ENCODE measurements around the gene EXOC3L4. TPM values are rescaled to one million over a fixed set of nuclear protein-coding genes. Genes with fewer than 3 reads are reported as not detected.

EXOC3L4 gene
- total RNA-seq, 1 donor, result not detected

DNA sequence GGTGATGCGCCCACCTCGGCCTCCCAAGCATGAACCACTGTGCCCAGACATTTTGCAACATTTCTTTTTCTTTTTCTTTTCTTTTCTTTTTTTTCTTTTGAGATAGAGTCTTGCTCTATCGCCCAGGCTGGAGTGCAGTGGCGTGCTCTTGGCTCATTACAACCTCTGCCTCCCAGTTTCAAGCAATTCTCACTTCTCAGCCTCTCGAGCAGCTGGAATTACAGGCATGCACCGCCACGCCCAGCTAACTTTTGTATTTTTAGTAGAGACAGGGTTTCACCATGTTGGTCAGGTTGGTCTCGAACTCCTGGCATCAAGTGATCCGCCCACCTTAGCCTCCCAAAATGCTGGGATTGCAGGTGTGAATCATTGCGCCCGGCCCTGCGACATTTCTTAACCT lies 29.5 kb upstream of the EXOC3L4 start:
- TF ChIP-seq, protein P1, sequence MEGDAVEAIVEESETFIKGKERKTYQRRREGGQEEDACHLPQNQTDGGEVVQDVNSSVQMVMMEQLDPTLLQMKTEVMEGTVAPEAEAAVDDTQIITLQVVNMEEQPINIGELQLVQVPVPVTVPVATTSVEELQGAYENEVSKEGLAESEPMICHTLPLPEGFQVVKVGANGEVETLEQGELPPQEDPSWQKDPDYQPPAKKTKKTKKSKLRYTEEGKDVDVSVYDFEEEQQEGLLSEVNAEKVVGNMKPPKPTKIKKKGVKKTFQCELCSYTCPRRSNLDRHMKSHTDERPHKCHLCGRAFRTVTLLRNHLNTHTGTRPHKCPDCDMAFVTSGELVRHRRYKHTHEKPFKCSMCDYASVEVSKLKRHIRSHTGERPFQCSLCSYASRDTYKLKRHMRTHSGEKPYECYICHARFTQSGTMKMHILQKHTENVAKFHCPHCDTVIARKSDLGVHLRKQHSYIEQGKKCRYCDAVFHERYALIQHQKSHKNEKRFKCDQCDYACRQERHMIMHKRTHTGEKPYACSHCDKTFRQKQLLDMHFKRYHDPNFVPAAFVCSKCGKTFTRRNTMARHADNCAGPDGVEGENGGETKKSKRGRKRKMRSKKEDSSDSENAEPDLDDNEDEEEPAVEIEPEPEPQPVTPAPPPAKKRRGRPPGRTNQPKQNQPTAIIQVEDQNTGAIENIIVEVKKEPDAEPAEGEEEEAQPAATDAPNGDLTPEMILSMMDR (IDR thresholded peaks at IDR 0.05; ENCODE audit: insufficient read depth, low read length), result no peak
- no peak overlapping the region for H3K4me3 ChIP-seq (ENCODE audit: low read depth, low read length)
- no peak for DNase-seq (ENCODE audit: low read depth)

DNA sequence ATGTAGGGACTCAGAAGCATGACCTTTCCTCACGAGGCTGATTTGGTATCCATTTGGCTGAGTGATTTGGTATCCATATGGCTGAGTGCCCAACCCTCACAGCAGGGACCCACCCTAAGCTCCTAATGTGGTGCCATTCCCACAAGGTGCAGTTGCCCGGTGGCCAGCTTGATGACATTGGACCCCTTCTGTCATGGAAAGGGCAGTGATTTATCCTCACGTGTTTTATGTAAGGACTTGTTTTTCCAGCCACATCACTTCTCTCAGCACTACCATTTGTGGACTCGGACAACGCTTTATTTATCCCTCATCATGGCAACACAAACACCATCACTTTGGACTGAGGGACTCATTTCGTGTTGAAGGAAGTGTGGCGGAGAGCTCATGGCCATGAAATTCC lies 28.7 kb upstream of the EXOC3L4 start:
- DNase-seq (ENCODE audit: low read depth), result no peak
- no peak overlapping the region for H3K4me3 ChIP-seq (ENCODE audit: low read depth, low read length)
- TF ChIP-seq, protein P1 (IDR thresholded peaks at IDR 0.05; ENCODE audit: insufficient read depth, low read length), result no peak

DNA sequence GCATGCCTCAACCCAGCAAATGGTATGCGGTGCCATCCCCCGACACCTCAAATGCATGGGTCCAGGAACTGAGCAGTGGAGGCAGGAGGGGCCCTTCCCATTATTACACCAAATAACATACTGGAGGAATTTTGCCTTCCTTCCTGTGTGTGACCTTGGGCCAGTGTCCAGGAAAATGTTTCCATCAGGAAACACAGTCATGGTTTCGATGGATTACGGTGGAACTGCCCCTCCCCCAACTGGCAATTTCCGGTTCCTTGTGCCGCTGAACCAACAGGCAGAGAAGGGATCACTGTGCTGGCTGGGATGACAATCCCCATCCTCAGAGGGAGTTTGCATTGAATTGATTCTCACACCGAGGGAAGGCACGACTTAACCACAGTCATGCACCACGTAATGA lies 28.1 kb upstream of the EXOC3L4 start:
- TF ChIP-seq, protein P1 (IDR thresholded peaks at IDR 0.05; ENCODE audit: insufficient read depth, low read length), result no peak
- DNase-seq (ENCODE audit: low read depth), result no peak
- H3K4me3 ChIP-seq (ENCODE audit: low read depth, low read length), result no peak overlapping the region

DNA sequence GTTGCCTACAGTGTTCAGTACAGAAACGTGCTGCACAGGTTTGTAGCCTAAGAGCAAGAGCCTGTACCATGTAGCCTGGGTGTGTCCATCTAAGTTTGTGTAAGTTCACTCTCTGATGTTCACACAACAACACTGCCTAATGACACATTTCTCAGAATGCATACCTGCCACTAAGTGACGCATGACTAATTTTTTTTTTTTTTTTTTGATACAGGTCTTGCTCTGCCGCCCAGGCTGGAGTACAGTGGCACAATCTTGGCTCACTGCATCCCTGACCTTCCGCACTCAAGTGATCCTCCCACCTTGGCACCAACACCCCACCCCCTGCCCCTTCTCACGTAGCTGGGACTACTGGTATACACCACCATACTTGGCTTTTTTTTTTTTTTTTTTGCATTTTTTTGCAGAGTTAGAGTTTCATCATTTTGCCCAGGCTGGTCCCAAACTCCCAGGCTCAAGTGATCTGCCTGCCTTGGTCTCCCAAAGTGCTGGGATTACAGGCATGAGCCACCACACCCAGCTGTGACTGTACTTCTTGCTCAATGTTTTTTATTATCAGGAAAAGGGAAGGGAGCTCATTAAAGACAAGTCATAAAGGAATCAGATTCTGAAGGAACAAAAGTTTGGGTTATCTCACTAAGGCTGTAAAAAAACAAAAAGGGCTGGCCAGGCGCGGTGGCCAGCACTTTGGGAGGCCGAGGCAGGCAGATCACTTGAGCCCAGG lies 27.1 kb upstream of the EXOC3L4 start:
- H3K4me3 ChIP-seq (ENCODE audit: low read depth, low read length), result no peak overlapping the region
- TF ChIP-seq, protein P1 (IDR thresholded peaks at IDR 0.05; ENCODE audit: insufficient read depth, low read length), result no peak
- DNase-seq (ENCODE audit: low read depth), result peak; percentile 91

DNA sequence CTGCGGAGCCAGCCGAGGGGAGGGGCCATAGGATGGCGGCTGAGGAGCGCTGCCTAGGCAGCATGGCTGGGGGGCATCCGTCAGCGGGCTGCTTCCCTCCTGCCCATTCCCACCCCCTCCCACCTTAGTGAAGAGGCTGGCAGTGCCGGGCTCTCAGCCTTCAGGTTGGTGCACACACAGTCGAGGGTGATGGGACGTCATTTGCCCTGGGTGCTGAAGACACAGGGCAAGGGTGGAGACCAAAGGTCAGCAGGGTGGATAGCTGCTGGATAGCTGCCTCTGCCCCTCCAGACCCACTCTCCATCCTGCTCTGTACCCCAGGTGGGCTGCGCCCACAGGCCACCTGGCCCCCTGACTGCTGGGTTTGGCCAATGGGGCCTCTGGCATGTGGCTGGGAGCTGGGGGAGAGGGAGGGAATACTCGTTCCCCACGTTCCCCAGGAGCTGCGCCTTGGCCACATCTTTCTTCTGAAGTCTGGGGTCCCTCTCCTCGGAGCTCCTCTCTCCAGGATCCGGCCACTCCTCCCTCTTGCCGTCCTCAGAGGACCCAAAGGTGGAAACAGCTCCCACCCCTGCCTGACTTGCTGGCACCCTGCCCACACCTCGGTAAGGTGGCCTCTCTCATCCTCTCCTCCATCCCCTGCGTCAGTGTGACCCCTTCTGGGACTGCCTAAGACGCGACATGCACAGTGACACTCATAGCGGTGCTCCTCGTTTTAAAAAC lies 26.0 kb upstream of the EXOC3L4 start:
- TF ChIP-seq, protein P1 (IDR thresholded peaks at IDR 0.05; ENCODE audit: insufficient read depth, low read length), result no peak
- DNase-seq (ENCODE audit: low read depth), result no peak
- H3K4me3 ChIP-seq (ENCODE audit: low read depth, low read length), result no peak overlapping the region

DNA sequence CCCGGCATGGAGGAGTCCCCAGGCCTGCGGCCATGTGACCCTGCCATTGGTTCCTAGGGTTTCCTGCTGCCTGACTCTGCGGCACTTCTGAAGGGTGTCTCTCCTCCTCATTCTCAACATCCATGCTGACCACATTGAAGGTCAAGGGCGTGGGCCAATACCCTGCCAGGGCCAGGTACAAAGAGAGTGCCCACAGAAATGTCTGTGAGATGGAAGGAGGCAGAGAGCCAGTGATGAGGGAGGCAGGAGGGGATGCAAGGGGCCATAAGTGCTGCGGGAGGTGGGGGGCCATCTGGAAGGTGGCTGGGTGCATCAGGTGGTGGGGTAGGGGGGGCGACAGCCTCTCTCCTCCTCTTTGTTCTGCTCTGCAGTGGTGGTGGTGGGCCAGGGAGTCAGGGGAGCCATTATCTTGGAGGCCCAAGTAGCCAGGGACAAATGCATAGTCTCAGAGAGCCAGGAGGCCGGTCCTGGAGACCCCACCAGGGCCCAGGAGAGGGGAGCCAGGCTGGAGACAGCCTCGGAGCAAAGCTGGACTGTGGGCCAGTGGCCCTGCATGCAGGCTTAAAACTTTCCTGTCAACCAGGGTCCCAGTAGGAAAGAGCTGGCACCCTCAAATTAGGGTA lies 24.2 kb upstream of the EXOC3L4 start:
- no peak overlapping the region for H3K4me3 ChIP-seq (ENCODE audit: low read depth, low read length)
- TF ChIP-seq, protein P1 (IDR thresholded peaks at IDR 0.05; ENCODE audit: insufficient read depth, low read length), result no peak
- no peak for DNase-seq (ENCODE audit: low read depth)
